Endothelial cell of umbilical vein (primary cell): ENCODE measurements around the gene AGMO. TPM values are rescaled to one million over a fixed set of nuclear protein-coding genes. Genes with fewer than 3 reads are reported as not detected.

Experiments
- BruUV-seq: library from RNA; stranded (reverse); fragments of 400-500 nt; replicated peaks from 2 replicates; lab custom pipeline; 2021; lab: Mats Ljungman, UMichigan
- CTCF ChIA-PET: fragments of 300-600, 350-600 bp; sonication (Branson Sonifier 250); formaldehyde crosslinking; loops from one replicate; lab custom pipeline; 2021; ENCODE audit warnings: antibody characterized with exemption, inconsistent platforms; lab: Charles Lee
- POLR2A ChIA-PET: fragments of 300-600, 350-600 bp; sonication (Branson Sonifier 250); formaldehyde crosslinking; loops from one replicate; lab custom pipeline; 2021; ENCODE audit warnings: antibody characterized with exemption, inconsistent platforms; lab: Charles Lee
- DNase-seq: peaks from one replicate; pipeline ENCODE4 v3.0.0-alpha.2; 2011; ENCODE audit warnings: low read depth, low spot score
- FAIRE-seq: peaks from 2 replicates; lab custom pipeline; 2011; peaks lifted over from hg19 to GRCh38; lab: Jason Lieb, UNC
- H2AFZ ChIP-seq: 2 replicates; pipeline ENCODE4 v1.6.0; 2012; ENCODE audit warnings: low read depth, low read length, control low read depth, inconsistent platforms
- H3K27ac ChIP-seq: 2 replicates; pipeline ENCODE4 v1.5.1; 2011; ENCODE audit warnings: low read depth, mild to moderate bottlenecking, control low read depth, low read length, moderate library complexity; ENCODE audit not compliant: insufficient read depth
- H3K27me3 ChIP-seq, 2 experiments: 2 replicates each; pipeline versions ENCODE4 v1.6.0 to v1.6.1; 2011; ENCODE audit warnings: low read length in 2 of 2, mixed read lengths in 1 of 2; ENCODE audit not compliant: control insufficient read depth in 2 of 2, insufficient read depth in 2 of 2
- H3K36me3 ChIP-seq, 2 experiments: 2 replicates in 1 of 2; 3 replicates in 1 of 2; pipeline ENCODE4 v1.5.1; 2011; ENCODE audit warnings: low read length in 2 of 2, mild to moderate bottlenecking in 1 of 2, moderate library complexity in 1 of 2; ENCODE audit not compliant: control insufficient read depth in 2 of 2, insufficient read depth in 2 of 2; ENCODE audit errors: extremely low read depth in 1 of 2
- H3K4me1 ChIP-seq: 3 replicates; pipeline ENCODE4 v1.5.1; 2011; ENCODE audit warnings: mild to moderate bottlenecking, low read length; ENCODE audit not compliant: control insufficient read depth, insufficient read depth; ENCODE audit errors: extremely low read depth
- H3K4me2 ChIP-seq: 2 replicates; pipeline ENCODE4 v1.6.1; 2011; ENCODE audit warnings: low read length, control low read depth, mixed read lengths; ENCODE audit not compliant: insufficient read depth
- H3K4me3 ChIP-seq, 3 experiments: fragments of 200-600 bp in 1 of 3; sonication (generic), shearing (Covaris generic) in 1 of 3; replicated peaks in 1 of 3; 2 replicates each; pipeline ENCODE4 v1.5.1; 2011 to 2016; ENCODE audit warnings: control low read depth in 3 of 3, low read length in 3 of 3, mild to moderate bottlenecking in 2 of 3, inconsistent platforms in 1 of 3, low read depth in 1 of 3, moderate library complexity in 1 of 3; ENCODE audit not compliant: insufficient read depth in 1 of 3
- H3K79me2 ChIP-seq: 2 replicates; pipeline ENCODE4 v1.6.0; 2012; ENCODE audit warnings: low read length, inconsistent platforms; ENCODE audit not compliant: control insufficient read depth, insufficient read depth
- H3K9ac ChIP-seq: replicated peaks from 2 replicates; pipeline ENCODE3; 2011; ENCODE audit warnings: low read length, control low read depth; ENCODE audit not compliant: insufficient read depth; ENCODE audit errors: extremely low read depth
- H3K9me1 ChIP-seq: replicated peaks from 3 replicates; pipeline ENCODE4 v1.6.0; 2011; ENCODE audit warnings: mild to moderate bottlenecking, low read length; ENCODE audit not compliant: control insufficient read depth, insufficient read depth; ENCODE audit errors: extremely low read depth
- H3K9me3 ChIP-seq: replicated peaks from 2 replicates; pipeline ENCODE4 v1.5.1; 2012; ENCODE audit warnings: low read length, inconsistent platforms; ENCODE audit not compliant: control insufficient read depth, insufficient read depth
- H4K20me1 ChIP-seq: replicated peaks from 2 replicates; pipeline ENCODE3; 2011; ENCODE audit warnings: mild to moderate bottlenecking, low read length; ENCODE audit not compliant: control insufficient read depth, insufficient read depth; ENCODE audit errors: extremely low read depth
- EZH2 ChIP-seq: IDR thresholded peaks from 2 replicates; pipeline ENCODE4 v1.6.1; 2012; ENCODE audit warnings: borderline replicate concordance, low read depth, mild to moderate bottlenecking, moderate library complexity, low read length, inconsistent platforms; ENCODE audit not compliant: severe bottlenecking
- FOS ChIP-seq: IDR thresholded peaks from 2 replicates; pipeline ENCODE4 v1.6.1; 2011; ENCODE audit warnings: mild to moderate bottlenecking, low read length, moderate library complexity, borderline replicate concordance; ENCODE audit not compliant: insufficient read depth
- GATA2 ChIP-seq: IDR thresholded peaks from 2 replicates; pipeline ENCODE4 v1.7.0; 2011; ENCODE audit warnings: low read depth, mild to moderate bottlenecking, moderate library complexity, mixed read lengths, low read length; ENCODE audit not compliant: insufficient read length, insufficient read depth
- JUN ChIP-seq: IDR thresholded peaks from 2 replicates; pipeline ENCODE4 v1.6.1; 2011; ENCODE audit warnings: borderline replicate concordance, low read depth; ENCODE audit not compliant: insufficient read length, insufficient read depth
- MYC ChIP-seq: IDR thresholded peaks from one replicate; pipeline ENCODE4 v1.6.1; 2011; ENCODE audit warnings: mild to moderate bottlenecking, low read depth, low read length
- POLR2A ChIP-seq: IDR thresholded peaks from 2 replicates; pipeline ENCODE4 v1.6.1; 2012; ENCODE audit warnings: low read depth, mild to moderate bottlenecking, control low read depth, low read length
- dilution Hi-C: fragments of 300-500 bp; cut with MboI; formaldehyde crosslinking; loops from one replicate; pipeline ENCODE4 v1.15.0; 2019; ENCODE audit warnings: low sequenced_read_pairs; ENCODE audit not compliant: extremely low pct_ligation_motif_present
- intact Hi-C: fragments of 100-400 bp; cut with micrococcal nuclease; formaldehyde crosslinking; loops from one replicate; pipeline ENCODE4 v1.10.0; 2022
- polyA plus RNA-seq, 4 experiments: library from polyadenylated mRNA; depleted of rRNA in 3 of 4; stranded (reverse) in 3 of 4; unstranded in 1 of 4; fragments of >200 nt; gene quantifications; 2 replicates each; pipeline versions ENCODE4 v1.2.1 to v1.2.3, GENCODE V29; 2011 to 2012; ENCODE audit warnings: missing spikeins in 1 of 4
- total RNA-seq: library from RNA; stranded (reverse); gene quantifications from 2 replicates; pipeline ENCODE4 v1.2.3, GENCODE V29; 2021
- TF ChIP-seq, protein P1 (sequence below), 2 donors: IDR thresholded peaks; 1 replicate in 1 of 2; 2 replicates in 1 of 2; pipeline ENCODE4 v1.5.1; 2011; ENCODE audit warnings: low read length in 2 of 2, mild to moderate bottlenecking in 2 of 2, moderate library complexity in 2 of 2, control low read depth in 1 of 2, inconsistent platforms in 1 of 2, low read depth in 1 of 2; ENCODE audit not compliant: insufficient read depth in 1 of 2; ENCODE audit errors: extremely low read depth in 1 of 2
- TF ChIP-seq, protein P2 (sequence below): IDR thresholded peaks from 2 replicates; pipeline ENCODE4 v1.6.1; 2011; ENCODE audit not compliant: insufficient read depth, insufficient read length

Gene AGMO
- total and polyA plus RNA-seq, 2 donors (not counting 3 experiments of a cell fraction or from before 2014, with no cell fraction given) = 0.23 to 0.40 TPM

DNA sequence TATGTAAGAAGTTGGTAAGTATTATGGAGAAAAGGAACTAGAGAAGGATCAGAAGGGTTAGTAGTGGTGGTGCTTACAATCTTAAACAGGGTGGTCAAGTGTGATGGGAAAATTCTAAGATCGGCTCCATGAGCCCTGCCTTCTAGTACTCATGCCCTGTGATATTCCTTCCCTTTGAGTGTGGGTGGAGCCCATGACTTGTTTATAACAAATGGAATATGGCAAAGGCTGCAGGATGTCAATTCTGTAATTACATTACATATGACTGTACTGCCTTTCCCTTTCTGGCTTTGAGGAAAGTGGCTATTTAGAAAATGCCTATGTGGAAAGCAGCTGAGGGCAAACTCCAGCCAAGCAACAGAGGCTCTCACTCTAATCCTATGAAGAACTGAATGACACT, 309.6 kb downstream of the AGMO start:
- no TSS peak for BruUV-seq
- dilution Hi-C loops (no loop called here), intact Hi-C loops (no loop called here)
- Histone ChIP-seq H3K36me3 (no peaks in the 10 kb centered on the region), H4K20me1 (no peaks in the 10 kb centered on the region), H3K79me2 (no peaks in the 10 kb centered on the region), H3K9me3 (no peaks in the 10 kb centered on the region), H3K4me3 (no peak overlapping the region), H3K27me3 (no peaks in the 10 kb centered on the region), H3K27ac (no peak overlapping the region), H3K4me1 (peaks cover 4% of the 10 kb centered on the region), H3K4me2 (no peak overlapping the region), H3K9me1 (no peaks in the 10 kb centered on the region), H2AFZ (no peak overlapping the region), H3K9ac (no peak overlapping the region)
- ChIA-PET CTCF (no interaction called here), POLR2A (no interaction called here)
- no peak for FAIRE-seq
- no peak for TF ChIP-seq GATA2
- TF ChIP-seq, protein P1, sequence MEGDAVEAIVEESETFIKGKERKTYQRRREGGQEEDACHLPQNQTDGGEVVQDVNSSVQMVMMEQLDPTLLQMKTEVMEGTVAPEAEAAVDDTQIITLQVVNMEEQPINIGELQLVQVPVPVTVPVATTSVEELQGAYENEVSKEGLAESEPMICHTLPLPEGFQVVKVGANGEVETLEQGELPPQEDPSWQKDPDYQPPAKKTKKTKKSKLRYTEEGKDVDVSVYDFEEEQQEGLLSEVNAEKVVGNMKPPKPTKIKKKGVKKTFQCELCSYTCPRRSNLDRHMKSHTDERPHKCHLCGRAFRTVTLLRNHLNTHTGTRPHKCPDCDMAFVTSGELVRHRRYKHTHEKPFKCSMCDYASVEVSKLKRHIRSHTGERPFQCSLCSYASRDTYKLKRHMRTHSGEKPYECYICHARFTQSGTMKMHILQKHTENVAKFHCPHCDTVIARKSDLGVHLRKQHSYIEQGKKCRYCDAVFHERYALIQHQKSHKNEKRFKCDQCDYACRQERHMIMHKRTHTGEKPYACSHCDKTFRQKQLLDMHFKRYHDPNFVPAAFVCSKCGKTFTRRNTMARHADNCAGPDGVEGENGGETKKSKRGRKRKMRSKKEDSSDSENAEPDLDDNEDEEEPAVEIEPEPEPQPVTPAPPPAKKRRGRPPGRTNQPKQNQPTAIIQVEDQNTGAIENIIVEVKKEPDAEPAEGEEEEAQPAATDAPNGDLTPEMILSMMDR (IDR thresholded peaks at IDR 0.05; ENCODE audit: extremely low read depth in 1 of 2, insufficient read depth in 1 of 2, low read depth in 1 of 2, low read length in 2 of 2) = no peak
- no peak for TF ChIP-seq MYC
- TF ChIP-seq, protein P2, sequence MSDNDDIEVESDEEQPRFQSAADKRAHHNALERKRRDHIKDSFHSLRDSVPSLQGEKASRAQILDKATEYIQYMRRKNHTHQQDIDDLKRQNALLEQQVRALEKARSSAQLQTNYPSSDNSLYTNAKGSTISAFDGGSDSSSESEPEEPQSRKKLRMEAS = no peak
- no peak for TF ChIP-seq EZH2
- DNase-seq = no peak

DNA sequence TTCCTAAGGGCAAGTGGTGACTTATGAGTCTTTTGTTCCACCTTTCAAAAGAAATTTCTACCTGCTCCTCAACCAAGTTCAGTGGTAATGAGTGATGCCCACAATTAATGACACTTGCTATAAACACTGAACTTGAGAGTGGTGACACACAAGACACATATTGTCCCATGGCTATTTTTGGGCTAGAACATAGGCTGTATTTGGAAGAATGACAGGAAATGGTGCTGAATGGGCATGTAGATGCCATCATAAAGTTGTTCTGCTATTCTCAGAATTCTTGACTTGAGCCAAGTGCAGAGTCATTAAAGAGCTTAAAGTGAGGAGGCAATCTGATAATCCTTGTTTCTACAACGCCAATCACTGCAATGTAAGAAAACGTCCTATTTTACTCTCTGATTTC, 313.3 kb downstream of the AGMO start:
- Histone ChIP-seq H2AFZ (no peak overlapping the region), H3K27me3 (no peaks in the 10 kb centered on the region), H4K20me1 (no peaks in the 10 kb centered on the region), H3K9me3 (no peaks in the 10 kb centered on the region), H3K27ac (no peak overlapping the region), H3K4me2 (no peak overlapping the region), H3K9ac (no peak overlapping the region), H3K4me3 (no peak overlapping the region), H3K36me3 (no peaks in the 10 kb centered on the region), H3K9me1 (no peaks in the 10 kb centered on the region), H3K4me1 (peaks cover 4% of the 10 kb centered on the region), H3K79me2 (no peaks in the 10 kb centered on the region)
- ChIA-PET CTCF (no interaction called here), POLR2A (no interaction called here)
- no peak for DNase-seq
- dilution Hi-C loops (no loop called here), intact Hi-C loops (no loop called here)
- no TSS peak for BruUV-seq
- TF ChIP-seq POLR2A (no peak), FOS (no peak), JUN (no peak), MYC (no peak)
- TF ChIP-seq, protein P1 (IDR thresholded peaks at IDR 0.05; ENCODE audit: extremely low read depth in 1 of 2, insufficient read depth in 1 of 2, low read depth in 1 of 2, low read length in 2 of 2) = no peak
- FAIRE-seq = no peak
